GM19239 (cell line): ENCODE results near the gene CD300LG.

Source experiments
- DNase-seq: peaks from one replicate; pipeline ENCODE4 v3.0.0; 2011; ENCODE audit warnings: low spot score; ENCODE audit not compliant: insufficient read length
- FAIRE-seq: peaks from 2 replicates; lab custom pipeline; 2011; peaks lifted over from hg19 to GRCh38; lab: Jason Lieb, UNC

CD300LG gene

DNA sequence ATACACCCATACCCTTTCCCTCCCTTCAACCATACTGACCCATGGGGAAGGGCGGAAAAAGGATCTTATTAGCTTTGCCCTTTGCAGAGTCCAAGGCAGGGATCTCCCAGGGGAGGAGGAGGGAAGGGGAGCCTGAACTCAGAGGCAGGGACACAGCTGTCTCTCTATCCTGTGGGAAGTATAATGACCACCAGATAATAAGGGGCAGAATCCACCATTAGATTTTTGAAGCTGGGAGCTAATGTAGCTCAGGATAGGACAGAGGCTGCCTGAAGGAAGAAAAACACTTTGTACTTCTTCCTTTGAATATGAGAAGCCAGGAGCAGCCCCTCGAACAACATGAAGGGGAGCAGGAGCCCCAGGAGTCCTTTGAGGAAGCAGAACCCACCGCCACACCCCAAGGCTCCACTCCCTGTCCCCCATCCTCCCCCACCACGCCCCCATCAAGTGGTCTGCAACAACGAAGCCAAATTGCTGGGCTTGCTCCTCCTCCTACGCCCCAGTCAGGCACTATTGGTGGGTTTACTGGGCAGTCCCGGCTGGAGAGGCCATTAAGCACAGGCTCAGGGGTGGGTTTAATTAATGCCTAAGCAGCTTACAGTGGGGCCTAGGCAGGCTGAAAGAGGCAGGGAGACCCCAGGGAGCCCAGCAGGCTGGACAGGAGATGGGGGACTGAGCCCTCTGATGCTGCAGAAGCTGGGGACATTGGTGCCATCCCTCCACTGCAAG lies 55.0 kb downstream of the CD300LG start:
- no peak for DNase-seq
- no peak for FAIRE-seq

DNA sequence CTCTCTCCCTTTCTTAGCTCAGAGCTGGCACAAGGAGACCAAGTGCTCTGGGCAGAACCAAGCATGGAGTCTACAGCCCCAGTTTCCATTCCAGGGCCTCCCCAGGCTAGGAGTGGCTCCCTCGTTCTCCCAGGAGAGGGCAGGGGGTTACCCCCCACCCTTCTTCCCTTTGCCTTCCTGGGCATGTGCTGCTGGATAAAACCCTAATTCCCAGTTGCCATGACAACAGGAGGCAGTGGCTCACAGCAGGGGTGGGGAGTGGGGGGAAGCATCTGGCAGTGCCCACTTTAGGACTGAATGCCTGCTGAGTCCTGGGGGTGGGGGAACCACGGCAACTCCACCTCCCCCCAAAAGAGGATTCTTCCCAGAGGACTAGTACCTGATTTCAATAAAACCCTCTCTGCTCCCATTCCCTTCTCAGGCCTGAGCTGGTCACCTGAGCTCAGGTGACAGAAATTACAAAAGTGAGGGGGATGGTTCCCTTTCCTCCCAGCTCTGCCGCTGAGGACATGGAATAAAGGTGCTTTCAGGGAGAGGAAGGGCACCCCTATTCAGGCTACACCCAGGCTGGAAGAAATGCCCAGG lies 58.5 kb downstream of the CD300LG start:
- DNase-seq (no peak), FAIRE-seq (no peak)

DNA sequence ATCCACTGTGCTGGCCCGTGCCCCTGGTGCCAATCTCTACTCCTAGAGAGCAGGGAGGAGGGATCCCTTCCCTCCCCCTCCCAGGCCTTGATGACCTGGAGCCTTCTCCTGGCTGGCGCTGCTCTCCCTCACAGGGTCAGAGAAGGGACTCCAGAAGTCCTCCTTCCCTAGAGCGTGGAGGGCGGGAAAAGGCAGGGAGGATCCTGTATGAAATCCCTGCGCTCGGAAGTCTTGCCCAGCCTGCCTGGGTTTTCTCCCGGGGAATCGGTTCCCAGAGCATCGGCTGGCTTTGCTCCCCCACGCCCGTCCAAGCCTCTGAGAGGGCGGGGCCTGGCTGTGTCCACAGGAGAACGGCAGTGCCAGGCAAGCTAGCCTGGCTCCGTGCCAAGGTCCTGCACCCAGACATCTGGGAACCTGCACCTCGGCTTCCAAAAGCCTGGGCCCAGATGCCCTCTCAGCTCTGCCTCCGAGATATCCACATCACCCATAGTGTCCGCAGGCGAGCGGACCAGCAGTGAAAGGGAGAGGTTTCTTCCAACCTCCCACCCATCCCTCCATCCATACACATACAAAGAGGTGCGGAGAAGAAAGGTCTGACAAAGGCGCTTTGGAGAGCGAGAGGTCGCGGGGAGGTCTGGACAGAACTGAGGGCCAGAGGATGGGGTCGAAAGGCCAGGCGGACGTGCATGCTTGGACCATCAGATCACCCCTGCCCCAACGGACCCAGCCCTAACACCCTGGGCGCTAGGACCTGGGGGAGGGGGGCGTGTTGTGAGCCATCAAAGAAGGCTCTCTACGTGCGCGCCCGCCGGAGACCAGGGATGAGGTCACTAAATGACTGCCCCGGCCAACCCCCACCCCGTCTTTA lies 59.2 kb downstream of the CD300LG start:
- no peak for DNase-seq
- no peak for FAIRE-seq

DNA sequence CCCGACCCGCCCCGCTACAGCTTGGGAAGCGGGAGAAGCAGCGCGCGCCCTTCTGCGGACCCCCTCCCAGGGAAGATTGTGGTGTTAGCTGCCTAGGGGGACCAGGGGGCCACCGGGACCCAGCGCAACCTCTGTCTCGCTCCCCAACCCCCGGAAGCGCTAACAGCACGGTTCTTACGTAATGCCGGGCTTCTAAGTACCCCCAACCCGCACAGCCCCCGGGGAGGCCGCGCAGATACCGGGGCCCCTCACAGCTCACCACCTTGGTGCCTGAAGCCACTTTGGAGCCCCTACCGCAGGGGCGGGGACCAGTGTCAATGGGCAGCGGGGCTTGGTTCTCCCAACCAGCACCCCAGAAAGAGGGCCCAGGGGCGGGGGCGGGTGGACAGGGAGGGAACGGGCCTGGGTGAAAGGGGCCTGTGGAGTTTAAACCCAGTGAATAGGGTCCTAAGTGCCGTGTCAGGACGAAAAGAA lies 60.0 kb downstream of the CD300LG start:
- DNase-seq (no peak), FAIRE-seq (no peak)

DNA sequence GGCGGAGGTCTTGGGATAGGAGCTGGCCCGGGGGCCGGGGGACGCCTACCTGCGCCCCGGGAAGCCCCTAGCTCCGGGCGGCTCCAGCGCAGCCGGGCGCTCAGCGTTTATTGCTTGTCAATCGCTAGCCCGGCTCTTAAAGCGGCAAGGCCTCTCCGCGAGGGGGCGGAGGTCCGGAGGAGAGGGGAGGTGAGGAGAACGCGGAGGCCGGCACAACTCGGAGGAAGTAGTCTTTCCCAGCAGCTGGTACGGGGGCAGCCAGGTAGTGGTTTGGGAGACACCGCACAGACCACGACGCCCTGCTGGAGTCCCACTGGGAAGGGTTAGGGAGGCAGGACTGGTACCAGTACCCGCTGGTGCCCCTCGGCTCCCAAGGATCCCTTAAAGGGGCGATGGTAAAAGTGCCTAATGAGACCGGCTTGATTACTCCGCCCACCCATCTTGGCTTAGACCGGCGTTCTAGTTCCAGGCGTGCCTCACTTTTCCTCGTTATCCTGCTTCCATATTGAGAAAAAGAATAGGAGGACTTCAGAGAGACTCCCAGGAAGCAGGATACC lies 60.5 kb downstream of the CD300LG start, which contains the start of gene MPP2:
TSS of gene MPP2 (minus strand) at position 112 of the 557 bp plus-strand sequence. CDS start 3,076 bp downstream, outside the sequence.
- DNase-seq (peak; percentile 58), FAIRE-seq (no peak)

DNA sequence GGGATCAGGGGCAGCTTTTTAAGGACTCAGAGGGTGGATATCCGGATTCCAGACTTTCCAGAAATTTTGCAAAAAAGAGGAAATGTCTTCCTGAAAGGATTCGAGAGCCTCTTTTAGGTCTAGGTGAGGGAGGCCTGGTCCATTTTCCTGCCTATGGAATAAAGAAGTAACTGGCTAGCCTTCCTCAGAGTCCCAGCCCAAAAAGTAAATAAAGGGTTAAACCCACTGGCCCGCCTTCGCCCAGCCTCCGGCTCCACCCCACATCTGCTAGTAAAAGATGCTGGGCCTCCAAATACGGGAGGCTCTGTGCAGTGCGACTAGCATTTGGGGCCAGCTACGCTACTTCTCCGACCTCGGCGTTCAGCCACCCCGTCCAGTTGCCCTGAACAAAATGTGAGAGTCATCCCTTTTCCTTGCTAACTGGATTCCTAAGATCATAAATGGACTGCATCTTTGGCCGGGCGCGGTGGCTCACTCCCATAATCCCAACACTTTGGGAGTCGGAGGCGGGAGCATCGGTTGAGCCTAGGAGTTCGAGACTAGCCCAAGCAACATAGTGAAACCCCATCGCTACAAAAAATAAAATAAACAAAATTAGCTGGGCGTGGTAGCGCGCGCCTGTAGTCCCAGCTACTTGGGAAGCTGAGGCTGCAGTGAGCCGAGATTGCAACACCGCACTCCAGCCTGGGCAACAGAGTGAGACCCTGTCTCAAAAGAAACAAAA lies 61.2 kb downstream of the CD300LG start:
- DNase-seq (no peak), FAIRE-seq (peak; percentile 52)

DNA sequence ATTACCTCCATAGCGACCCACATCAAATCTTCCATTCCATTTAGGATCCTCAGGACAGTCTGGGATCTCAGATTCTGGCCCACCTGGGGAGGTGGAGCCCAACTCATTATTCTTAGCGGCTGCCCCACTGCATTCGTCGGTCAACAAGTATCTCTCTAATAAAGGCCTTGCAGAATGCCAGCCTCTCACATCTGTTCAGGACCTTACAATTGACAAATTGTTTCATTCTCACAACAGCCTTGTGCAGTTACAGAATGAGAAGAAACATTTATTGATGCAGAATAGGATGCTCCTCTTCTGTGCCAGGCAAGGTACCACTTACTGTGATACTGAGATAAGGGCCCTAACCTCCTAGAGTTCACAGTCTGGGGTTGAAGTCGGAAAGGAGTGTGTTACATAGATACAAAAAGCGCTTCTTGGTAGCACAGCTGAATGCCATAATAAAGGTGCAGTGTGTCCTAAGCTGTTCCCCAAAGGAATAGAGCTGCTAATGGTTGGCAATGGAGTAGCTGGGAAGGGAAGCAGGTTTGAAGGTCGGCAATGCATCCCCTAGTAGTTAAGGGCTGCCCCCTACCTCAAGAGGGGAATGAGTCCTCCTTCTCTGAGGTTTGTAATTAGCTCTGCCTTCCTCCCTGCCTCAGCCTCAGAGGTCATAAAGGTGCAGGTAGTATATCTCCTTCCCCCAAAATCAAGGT lies 62.7 kb downstream of the CD300LG start:
- peak; percentile 11 for FAIRE-seq
- DNase-seq = no peak

DNA sequence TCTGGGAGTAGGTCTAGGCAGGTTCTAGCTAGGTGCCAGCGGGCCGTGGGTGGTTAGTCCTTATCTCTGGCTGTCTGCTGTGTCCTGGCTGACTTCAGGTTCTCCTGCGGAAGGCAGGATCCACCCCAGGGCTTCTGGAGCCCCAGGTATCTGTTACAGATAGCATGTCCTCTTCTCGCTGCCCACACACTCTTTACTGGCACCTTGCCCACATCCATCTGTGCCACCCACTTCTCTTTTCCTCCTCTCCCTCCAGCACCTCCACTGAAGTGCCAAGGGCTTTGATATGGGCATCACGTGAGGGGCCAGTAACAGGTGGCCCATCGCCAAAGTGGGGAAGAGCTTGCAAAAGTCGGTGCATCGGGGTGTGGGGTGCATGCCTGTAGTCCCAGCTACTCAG lies 64.9 kb downstream of the CD300LG start:
- FAIRE-seq (no peak), DNase-seq (no peak)

DNA sequence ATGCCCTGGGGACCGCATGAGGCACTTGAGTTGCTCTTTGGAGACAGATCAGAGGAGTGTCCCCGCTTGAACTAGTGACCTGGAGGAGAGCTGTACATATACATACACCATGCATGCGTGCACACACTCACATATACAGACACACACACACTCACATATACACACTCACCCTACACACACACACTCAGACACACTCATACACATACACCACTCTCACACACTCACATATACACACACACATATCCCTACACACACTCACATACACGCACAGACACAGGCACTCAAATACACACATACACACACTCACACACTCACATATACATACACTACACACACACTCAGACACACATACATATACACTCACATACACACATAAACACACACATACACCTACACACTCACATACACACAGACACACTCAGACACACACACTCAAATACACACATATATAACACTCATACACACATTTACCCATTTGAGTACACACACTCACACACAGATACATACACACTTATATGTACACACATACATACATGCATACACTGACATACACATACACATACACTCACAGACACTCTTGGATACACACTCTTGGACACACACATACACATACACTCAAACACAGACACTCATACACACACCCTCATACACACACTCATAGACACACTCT lies 65.8 kb downstream of the CD300LG start:
- no peak for FAIRE-seq
- no peak for DNase-seq
